Activated CD8-positive, alpha-beta memory T cell treated with anti-CD3 and anti-CD28 coated beads for 24 hours (primary cell): ENCODE results near the gene CACNA1D.
"Not testable (repeated sequence)": the region's sequence is repeated elsewhere in the genome, so short reads cannot be mapped to it uniquely, and the experiment has no call there.

Experiments used
- DNase-seq: peaks from one replicate; pipeline ENCODE4 v3.0.0-alpha.2; 2020

Gene CACNA1D

GRCh38 chr3:53530205-53530604 is 35.8 kb downstream of the CACNA1D start:
- no peak for DNase-seq

GRCh38 chr3:53531749-53532148 is 37.3 kb downstream of the CACNA1D start:
- DNase-seq: no peak

GRCh38 chr3:53533472-53533871 is 39.1 kb downstream of the CACNA1D start:
- DNase-seq: no peak

GRCh38 chr3:53534216-53534615 is 39.8 kb downstream of the CACNA1D start:
- no peak for DNase-seq

GRCh38 chr3:53534676-53535400 is 40.4 kb downstream of the CACNA1D start:
- DNase-seq: no peak

- DNase-seq: no peak
These were observed 41.9 kb downstream of the CACNA1D start for GRCh38 chr3:53536282-53536681.

GRCh38 chr3:53544357-53544756 is 49.9 kb downstream of the CACNA1D start:
- DNase-seq: no peak

- DNase-seq: no peak
These were observed 51.0 kb downstream of the CACNA1D start for GRCh38 chr3:53545310-53545995.

GRCh38 chr3:53545996-53546359 is 51.6 kb downstream of the CACNA1D start:
- DNase-seq: no peak

- DNase-seq: no peak
These were observed 52.9 kb downstream of the CACNA1D start for GRCh38 chr3:53547327-53547726.

- no peak for DNase-seq
These were observed 55.7 kb downstream of the CACNA1D start for GRCh38 chr3:53550005-53550620.

GRCh38 chr3:53551324-53551723 is 56.9 kb downstream of the CACNA1D start:
- DNase-seq: no peak

- no peak for DNase-seq
These were observed 58.3 kb downstream of the CACNA1D start for GRCh38 chr3:53552730-53553129.

GRCh38 chr3:53553200-53553599 is 58.8 kb downstream of the CACNA1D start:
- DNase-seq: no peak

GRCh38 chr3:53554559-53555067 is 60.2 kb downstream of the CACNA1D start:
- DNase-seq: no peak

GRCh38 chr3:53555068-53555588 is 60.7 kb downstream of the CACNA1D start:
- no peak for DNase-seq

GRCh38 chr3:53566461-53567145 is 72.2 kb downstream of the CACNA1D start:
- DNase-seq: no peak

GRCh38 chr3:53570081-53570480 is 75.7 kb downstream of the CACNA1D start:
- DNase-seq: no peak

GRCh38 chr3:53570709-53571108 is 76.3 kb downstream of the CACNA1D start:
- DNase-seq: no peak

- no peak for DNase-seq
These were observed 76.9 kb downstream of the CACNA1D start for GRCh38 chr3:53571264-53571663.

GRCh38 chr3:53572184-53572583 is 77.8 kb downstream of the CACNA1D start:
- DNase-seq: not testable (repeated sequence)

- no peak for DNase-seq
These were observed 83.1 kb downstream of the CACNA1D start for GRCh38 chr3:53577506-53577905.

- DNase-seq: no peak
These were observed 85.2 kb downstream of the CACNA1D start for GRCh38 chr3:53579636-53580035.
